Ishikawa (cell line): ENCODE data around the gene SLC30A3.

Experiments used
- CEBPB ChIP-seq: IDR thresholded peaks from 2 replicates; pipeline ENCODE4 v1.6.1; 2012
- CREB1 ChIP-seq: IDR thresholded peaks from 2 replicates; pipeline ENCODE4 v1.6.1; 2012; ENCODE audit warnings: low read depth
- EGR1 ChIP-seq: IDR thresholded peaks from 2 replicates; pipeline ENCODE4 v1.6.1; 2012
- EP300 ChIP-seq: IDR thresholded peaks from 2 replicates; pipeline ENCODE4 v1.6.1; 2012; ENCODE audit warnings: borderline replicate concordance
- FOXM1 ChIP-seq: IDR thresholded peaks from 2 replicates; pipeline ENCODE4 v1.6.1; 2012; ENCODE audit warnings: low read depth, borderline replicate concordance
- MAX ChIP-seq: IDR thresholded peaks from 2 replicates; pipeline ENCODE4 v1.6.1; 2012
- NFIC ChIP-seq: IDR thresholded peaks from 2 replicates; pipeline ENCODE4 v1.6.1; 2012
- RAD21 ChIP-seq: IDR thresholded peaks from 2 replicates; pipeline ENCODE4 v1.6.1; 2012; ENCODE audit warnings: low read depth
- REST ChIP-seq: IDR thresholded peaks from 2 replicates; pipeline ENCODE4 v1.6.1; 2012; ENCODE audit warnings: low read depth, mild to moderate bottlenecking
- TAF1 ChIP-seq: IDR thresholded peaks from 2 replicates; pipeline ENCODE4 v1.6.1; 2012; ENCODE audit warnings: low read depth, mild to moderate bottlenecking
- TCF12 ChIP-seq: IDR thresholded peaks from 2 replicates; pipeline ENCODE4 v1.6.1; 2012; ENCODE audit warnings: low read depth
- TEAD4 ChIP-seq: IDR thresholded peaks from 2 replicates; pipeline ENCODE4 v1.6.1; 2012
- YY1 ChIP-seq: IDR thresholded peaks from 2 replicates; pipeline ENCODE4 v1.6.1; 2012; ENCODE audit warnings: low read depth
- ZBTB7A ChIP-seq: IDR thresholded peaks from 2 replicates; pipeline ENCODE4 v1.6.1; 2012; ENCODE audit warnings: low read depth
- TF ChIP-seq, protein P1 (sequence below): IDR thresholded peaks from 2 replicates; pipeline ENCODE4 v1.6.1; 2012

The SLC30A3 gene

DNA sequence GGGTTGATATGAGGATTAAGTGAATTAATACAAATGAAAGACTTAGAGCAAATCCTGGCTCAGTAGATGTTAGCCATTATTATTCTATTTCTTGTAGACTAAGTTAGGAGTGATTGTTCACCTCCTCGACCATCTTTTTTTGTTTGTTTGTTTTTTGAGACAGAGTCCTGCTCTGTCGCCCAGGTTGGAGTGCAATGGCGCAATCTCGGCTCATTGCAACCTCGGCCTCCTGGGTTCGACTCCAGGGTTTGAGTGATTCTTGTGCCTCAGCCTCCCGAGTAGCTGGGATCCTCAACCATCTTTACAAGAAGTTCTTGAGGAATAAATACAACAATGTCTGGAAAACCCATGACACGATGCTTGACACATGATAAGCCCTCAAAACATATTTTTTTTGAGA lies 32.1 kb upstream of the SLC30A3 start:
- no peak for TF ChIP-seq EP300
- no peak for TF ChIP-seq NFIC
- no peak for TF ChIP-seq CEBPB
- TF ChIP-seq EGR1 = no peak
- TF ChIP-seq TCF12 = no peak
- TF ChIP-seq ZBTB7A = no peak
- TF ChIP-seq, protein P1, sequence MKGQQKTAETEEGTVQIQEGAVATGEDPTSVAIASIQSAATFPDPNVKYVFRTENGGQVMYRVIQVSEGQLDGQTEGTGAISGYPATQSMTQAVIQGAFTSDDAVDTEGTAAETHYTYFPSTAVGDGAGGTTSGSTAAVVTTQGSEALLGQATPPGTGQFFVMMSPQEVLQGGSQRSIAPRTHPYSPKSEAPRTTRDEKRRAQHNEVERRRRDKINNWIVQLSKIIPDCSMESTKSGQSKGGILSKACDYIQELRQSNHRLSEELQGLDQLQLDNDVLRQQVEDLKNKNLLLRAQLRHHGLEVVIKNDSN = no peak
- TF ChIP-seq YY1 = no peak
- TF ChIP-seq TAF1 = no peak
- no peak for TF ChIP-seq RAD21
- TF ChIP-seq REST = no peak
- no peak for TF ChIP-seq TEAD4
- no peak for TF ChIP-seq MAX
- TF ChIP-seq CREB1 = no peak
- no peak for TF ChIP-seq FOXM1

DNA sequence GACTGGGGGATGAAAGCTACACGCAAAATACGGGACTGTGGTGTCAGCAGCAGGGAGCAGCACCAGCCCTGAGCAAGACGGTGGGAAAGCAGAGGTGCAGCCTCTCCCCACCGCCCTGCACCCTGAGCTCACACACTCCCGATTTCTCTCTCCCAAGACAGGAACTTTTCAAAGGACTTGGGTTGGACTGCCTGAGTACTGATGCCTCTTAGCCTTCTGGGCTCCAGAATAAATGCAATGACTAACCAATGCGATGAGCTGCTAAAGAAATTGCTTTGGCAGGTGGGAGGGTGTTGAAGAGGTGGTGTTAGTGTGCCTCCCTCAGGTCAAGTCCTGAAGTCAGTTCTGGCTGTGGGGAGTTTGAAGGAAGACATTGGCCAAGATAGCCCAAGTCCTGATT lies 29.0 kb upstream of the SLC30A3 start:
- peak; percentile 49 for TF ChIP-seq RAD21
- TF ChIP-seq ZBTB7A = no peak

- TF ChIP-seq EP300 (no peak), FOXM1 (no peak), TCF12 (no peak), RAD21 (no peak)
Measured at GRCh38 chr2:27290549-27290948, 27.7 kb upstream of the SLC30A3 start.

DNA sequence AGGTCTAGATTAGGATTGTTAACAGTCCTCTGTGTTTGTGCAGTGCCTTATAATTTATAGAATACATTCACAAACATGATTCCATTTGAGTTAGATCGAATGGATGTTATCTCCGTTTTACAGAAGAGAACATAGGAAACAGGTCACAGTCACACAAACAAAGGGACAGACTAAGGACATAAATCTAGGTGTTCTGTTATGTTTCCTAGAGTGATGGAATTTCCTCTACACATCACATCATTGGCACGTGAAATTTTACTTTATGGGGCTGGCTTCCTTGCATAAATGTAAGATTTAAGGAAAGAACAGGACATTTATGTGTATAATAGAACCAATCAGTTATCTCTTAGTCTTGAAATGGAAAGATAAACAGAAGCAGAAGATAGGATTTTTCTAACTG lies 25.8 kb upstream of the SLC30A3 start:
- no peak for TF ChIP-seq MAX
- no peak for TF ChIP-seq TEAD4
- TF ChIP-seq EGR1 = no peak
- no peak for TF ChIP-seq YY1
- no peak for TF ChIP-seq CREB1
- TF ChIP-seq TAF1 = no peak

- no peak for TF ChIP-seq CREB1
- TF ChIP-seq FOXM1 = no peak
- TF ChIP-seq TAF1 = no peak
- TF ChIP-seq, protein P1 = no peak
- no peak for TF ChIP-seq EP300
- TF ChIP-seq TCF12 = no peak
- TF ChIP-seq RAD21 = no peak
- TF ChIP-seq YY1 = no peak
- no peak for TF ChIP-seq TEAD4
- TF ChIP-seq REST = no peak
- no peak for TF ChIP-seq CEBPB
- no peak for TF ChIP-seq MAX
- no peak for TF ChIP-seq ZBTB7A
- TF ChIP-seq NFIC = no peak
- TF ChIP-seq EGR1 = no peak
Measured at GRCh38 chr2:27285481-27285880, 22.6 kb upstream of the SLC30A3 start.

DNA sequence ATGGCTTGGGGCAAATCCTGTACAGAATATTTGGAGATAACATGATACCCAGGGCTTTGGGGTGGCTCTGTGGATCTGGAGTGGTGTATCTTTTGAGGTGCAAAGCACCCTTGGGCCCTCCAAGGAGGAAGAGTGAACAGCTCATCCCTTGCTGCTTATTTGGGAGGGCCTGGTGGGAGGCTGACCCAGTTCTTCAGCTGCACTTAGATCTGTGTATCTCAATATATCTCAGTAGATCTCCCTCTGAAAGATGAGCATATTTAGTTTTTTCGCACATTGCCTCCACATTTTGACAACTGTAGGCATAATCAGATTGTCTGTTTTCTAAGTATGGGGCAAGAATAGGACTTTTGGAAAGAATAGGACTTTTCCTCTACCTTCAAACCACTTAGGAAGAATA lies 22.1 kb upstream of the SLC30A3 start:
- no peak for TF ChIP-seq TEAD4
- no peak for TF ChIP-seq REST
- TF ChIP-seq ZBTB7A = no peak
- TF ChIP-seq EGR1 = no peak
- TF ChIP-seq, protein P1 = no peak
- TF ChIP-seq TCF12 = no peak
- TF ChIP-seq RAD21 = no peak
- TF ChIP-seq CEBPB = no peak
- TF ChIP-seq FOXM1 = no peak
- no peak for TF ChIP-seq CREB1
- TF ChIP-seq NFIC = no peak
- no peak for TF ChIP-seq TAF1
